GM19372 (cell line): Measurements from ENCODE around the gene MCCD1.
"Not testable (repeated sequence)": the region's sequence is repeated elsewhere in the genome, so short reads cannot be mapped to it uniquely, and the experiment has no call there.

Experiments
- ATAC-seq: cut with Tn5 transposase; IDR thresholded peaks from one replicate; pipeline ENCODE4 v1.9.1; 2021; ENCODE audit warnings: mild to moderate bottlenecking, low read depth, moderate library complexity; ENCODE audit not compliant: unreplicated experiment

MCCD1 gene

GRCh38 chr6:31509036-31509435 is 19.7 kb upstream of the MCCD1 start:
- not testable (repeated sequence) for ATAC-seq

- no peak for ATAC-seq
Measured at GRCh38 chr6:31510007-31510406, 18.8 kb upstream of the MCCD1 start.

- no peak for ATAC-seq
Measured at GRCh38 chr6:31513456-31514165, 15.2 kb upstream of the MCCD1 start.

GRCh38 chr6:31521835-31522234 is 6.9 kb upstream of the MCCD1 start:
- ATAC-seq, result no peak

- no peak for ATAC-seq
Measured at GRCh38 chr6:31525553-31525931, 3.2 kb upstream of the MCCD1 start.

- no peak for ATAC-seq
Measured at GRCh38 chr6:31525932-31526591, 2.7 kb upstream of the MCCD1 start.

GRCh38 chr6:31528307-31528777 is 420 bp upstream of the MCCD1 start:
- no peak for ATAC-seq

GRCh38 chr6:31529329-31530150 is 778 bp downstream of the MCCD1 start:
- ATAC-seq, result no peak

GRCh38 chr6:31530659-31531058 is 1.9 kb downstream of the MCCD1 start:
- ATAC-seq, result no peak

- no peak for ATAC-seq
Measured at GRCh38 chr6:31531162-31531561, 2.4 kb downstream of the MCCD1 start.

GRCh38 chr6:31531771-31532643 is 3.2 kb downstream of the MCCD1 start:
- ATAC-seq, result no peak

GRCh38 chr6:31532644-31533454 is 4.1 kb downstream of the MCCD1 start:
- ATAC-seq, result no peak

- no peak for ATAC-seq
Measured at GRCh38 chr6:31533455-31533841, 4.7 kb downstream of the MCCD1 start.

GRCh38 chr6:31534011-31534410 is 5.2 kb downstream of the MCCD1 start:
- no peak for ATAC-seq

GRCh38 chr6:31534521-31535040 is 5.8 kb downstream of the MCCD1 start:
- ATAC-seq, result no peak

GRCh38 chr6:31535538-31536324 is 7.0 kb downstream of the MCCD1 start:
- ATAC-seq, result no peak

- no peak for ATAC-seq
Measured at GRCh38 chr6:31538805-31539400, 10.1 kb downstream of the MCCD1 start.

- ATAC-seq, result no peak
Measured at GRCh38 chr6:31540640-31541039, 11.9 kb downstream of the MCCD1 start.
